Limb (tissue), 2 donors: ENCODE measurements around the gene PI4KA.
A peak's percentile ranks its signal among the peaks of the same experiment; 100 is the strongest.
"Not testable (repeated sequence)": the region's sequence is repeated elsewhere in the genome, so short reads cannot be mapped to it uniquely, and the experiment has no call there.

Experiments used
- DNase-seq, 2 donors: peaks; one replicate each; pipeline ENCODE4 v3.0.0-alpha.2; 2016; ENCODE audit errors: extremely low spot score in 2 of 2

Gene PI4KA

DNA sequence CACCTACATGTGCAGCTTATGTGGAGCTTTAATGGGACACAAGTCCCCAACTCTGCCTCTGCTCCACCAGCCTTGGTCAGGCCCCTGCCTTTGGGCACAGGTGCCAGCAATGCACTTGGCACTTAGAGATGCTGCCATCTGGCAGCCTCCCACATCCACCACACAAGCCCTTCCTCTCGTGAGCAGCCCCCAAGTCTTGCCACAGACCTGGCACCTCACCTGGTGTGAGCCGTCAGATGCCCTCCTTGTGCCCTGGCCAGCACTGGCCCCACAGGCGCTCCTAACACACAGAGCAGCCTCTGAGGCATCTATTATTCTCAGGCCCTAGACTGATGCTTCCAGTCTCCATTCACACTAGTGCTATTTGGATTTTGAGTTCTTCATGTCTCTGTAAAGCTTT lies 109.2 kb downstream of the PI4KA start:
- no peak for DNase-seq

DNA sequence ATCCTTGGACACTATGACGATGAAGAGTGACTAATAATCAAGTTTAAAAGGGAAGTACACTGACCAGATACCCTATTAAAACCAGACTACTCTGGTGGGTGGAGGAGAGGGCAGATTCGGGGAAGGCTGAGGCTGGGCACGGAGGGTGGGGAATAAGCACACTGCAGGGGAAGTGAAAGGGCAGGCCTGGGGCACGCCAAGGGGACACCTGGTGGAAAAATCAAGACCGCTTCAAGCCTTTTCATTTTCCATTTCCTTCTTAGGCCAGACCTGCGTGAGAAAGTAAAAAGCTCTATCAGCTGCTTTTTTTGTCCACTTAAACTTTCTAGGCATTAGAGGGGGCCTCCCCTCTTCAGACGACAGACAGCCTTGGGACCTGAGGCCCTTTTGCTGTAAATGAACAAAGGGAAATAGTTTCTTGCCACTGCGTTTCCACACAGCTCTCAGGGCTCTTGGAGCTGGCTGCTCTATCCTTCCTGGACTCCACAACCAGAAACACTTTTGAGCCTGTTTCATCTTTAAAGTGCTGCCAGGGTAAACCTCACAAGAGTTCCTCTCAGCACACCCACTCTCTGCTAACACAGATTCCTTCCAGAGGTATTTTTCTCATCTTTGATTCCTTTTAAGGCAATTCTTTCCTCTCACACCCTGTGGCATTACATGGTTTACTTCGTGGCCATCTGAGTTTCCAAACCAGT lies 109.7 kb downstream of the PI4KA start:
- DNase-seq, result peak in 1 of 2 donors; percentile 33

DNA sequence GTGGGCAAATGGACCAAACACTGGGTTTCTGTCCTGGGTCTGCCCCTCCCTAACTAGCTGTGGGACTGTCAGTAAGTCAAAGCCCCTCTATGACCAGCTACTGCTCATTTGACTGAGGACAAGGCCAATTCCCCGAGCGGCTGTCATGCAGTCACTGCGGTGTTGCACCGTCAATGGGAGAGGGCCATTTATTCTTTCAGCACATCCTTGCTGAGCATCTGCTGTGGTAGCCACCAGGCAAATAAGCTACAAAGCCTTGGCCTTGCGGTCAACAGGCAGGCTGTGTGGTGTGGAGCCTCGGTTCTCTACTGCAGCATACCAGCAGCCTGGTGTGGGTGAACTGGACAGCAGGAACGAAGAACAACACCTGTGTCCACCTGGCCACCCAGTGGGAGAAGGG lies 110.5 kb downstream of the PI4KA start:
- no peak for DNase-seq

DNA sequence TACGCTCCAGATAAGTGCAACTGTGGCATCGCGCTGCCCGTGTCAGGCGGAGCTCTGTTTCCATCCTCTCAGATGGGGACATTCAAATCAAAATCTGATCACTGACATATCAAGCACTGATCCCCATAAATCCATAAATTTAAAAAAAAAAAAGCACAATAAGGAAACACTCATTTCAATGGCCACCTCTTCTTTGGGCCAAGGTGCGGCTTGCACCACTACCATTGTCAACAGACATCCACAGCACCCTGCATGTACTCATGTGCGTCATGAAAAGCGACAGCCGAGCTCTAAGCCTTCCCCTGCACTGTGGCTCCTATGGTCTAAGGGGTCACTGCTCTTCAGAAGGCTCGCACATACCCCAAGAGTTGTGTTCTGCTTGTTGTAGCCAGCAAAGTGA lies 111.4 kb downstream of the PI4KA start:
- no peak for DNase-seq

DNA sequence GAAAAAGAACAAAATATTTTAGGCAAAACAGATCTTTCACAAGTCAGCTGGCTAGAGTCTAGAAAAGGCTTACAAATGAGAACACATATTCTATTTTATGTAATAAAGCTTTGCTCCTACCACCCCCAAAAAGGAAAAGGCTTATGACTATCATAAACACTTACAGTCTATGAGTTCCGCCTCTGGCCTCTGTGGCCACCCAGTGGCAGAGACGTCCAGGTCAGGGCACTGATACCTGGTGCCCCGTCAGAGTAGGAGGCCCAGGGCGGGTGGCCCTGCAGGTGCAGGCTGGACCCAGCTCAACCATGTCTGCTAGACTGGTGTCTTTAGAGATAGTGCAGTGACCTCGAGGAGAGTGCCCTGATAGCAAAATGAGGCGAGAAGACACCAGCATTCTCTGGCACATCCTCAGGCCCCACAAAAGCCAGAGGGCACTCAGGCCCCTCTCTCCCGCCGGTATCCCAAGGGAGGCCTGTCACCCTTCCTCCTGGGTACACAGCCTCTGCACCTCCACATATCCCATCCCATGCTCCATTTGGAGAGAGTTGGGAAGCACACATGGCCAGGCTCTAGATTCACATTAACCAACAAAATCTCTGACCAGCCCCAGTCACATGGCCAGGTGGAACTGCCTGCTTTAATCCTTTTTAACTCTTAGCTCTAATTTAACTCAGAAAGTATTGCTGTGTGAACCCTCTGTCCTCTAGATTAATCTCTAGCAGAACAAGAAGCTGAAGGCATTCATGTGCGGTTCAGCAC lies 112.0 kb downstream of the PI4KA start:
- no peak for DNase-seq

DNA sequence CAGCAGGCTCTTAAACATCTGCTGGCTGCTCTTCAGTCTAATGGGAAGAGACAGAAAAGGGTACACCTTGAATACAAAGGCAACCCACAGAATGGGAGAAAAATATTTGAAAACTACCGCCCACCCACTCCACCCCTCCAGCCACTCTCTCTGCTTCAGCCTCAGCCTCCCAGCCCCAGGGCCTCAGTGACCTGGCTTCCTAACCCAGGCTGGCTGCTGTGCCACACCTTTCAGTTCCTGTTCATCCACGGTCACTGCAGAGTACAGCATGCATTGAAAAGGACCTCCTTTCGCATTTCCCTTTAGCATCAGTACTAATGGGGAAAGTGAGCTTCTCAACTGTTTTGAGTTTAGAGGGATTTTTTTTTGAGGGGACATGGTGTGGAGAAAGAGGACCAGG lies 113.5 kb downstream of the PI4KA start:
- no peak for DNase-seq

DNA sequence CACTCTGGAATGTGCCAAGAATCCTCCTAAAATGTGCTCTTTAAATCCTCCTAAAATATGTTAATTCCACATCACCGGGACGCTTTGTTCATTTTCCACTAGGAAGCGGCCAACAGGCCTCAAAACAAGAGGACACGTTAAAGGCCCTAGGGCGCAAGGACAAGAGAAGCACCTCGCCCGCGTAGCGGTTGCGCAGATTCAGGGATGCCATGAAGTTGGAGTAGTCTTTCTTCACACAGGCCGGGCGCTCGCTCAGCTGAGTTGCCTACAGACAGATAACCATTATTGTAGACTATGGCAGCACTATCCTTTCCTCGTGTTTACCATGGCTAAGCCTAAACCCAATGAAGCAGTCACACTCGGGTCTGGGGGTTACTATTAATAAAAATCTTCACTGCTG lies 114.2 kb downstream of the PI4KA start:
- DNase-seq, result no peak

DNA sequence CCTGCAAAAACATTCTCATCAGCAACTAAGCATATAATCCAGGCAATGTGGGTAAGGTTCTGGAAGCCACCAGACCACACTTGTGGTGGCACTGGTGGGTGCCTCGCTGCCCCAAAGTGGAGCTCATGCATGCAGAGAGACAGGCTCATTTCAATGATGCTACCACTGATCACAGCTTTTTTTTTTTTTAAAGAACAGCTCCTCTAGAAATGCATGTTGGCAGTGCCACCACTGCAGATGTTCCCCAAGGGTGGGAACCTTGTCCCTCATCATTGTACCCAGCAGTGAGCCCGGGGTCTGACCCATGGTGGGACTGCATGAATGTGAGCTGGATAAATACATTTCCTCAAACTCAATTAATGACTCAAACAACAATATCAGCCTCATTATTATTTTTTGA lies 115.8 kb downstream of the PI4KA start:
- no peak for DNase-seq

DNA sequence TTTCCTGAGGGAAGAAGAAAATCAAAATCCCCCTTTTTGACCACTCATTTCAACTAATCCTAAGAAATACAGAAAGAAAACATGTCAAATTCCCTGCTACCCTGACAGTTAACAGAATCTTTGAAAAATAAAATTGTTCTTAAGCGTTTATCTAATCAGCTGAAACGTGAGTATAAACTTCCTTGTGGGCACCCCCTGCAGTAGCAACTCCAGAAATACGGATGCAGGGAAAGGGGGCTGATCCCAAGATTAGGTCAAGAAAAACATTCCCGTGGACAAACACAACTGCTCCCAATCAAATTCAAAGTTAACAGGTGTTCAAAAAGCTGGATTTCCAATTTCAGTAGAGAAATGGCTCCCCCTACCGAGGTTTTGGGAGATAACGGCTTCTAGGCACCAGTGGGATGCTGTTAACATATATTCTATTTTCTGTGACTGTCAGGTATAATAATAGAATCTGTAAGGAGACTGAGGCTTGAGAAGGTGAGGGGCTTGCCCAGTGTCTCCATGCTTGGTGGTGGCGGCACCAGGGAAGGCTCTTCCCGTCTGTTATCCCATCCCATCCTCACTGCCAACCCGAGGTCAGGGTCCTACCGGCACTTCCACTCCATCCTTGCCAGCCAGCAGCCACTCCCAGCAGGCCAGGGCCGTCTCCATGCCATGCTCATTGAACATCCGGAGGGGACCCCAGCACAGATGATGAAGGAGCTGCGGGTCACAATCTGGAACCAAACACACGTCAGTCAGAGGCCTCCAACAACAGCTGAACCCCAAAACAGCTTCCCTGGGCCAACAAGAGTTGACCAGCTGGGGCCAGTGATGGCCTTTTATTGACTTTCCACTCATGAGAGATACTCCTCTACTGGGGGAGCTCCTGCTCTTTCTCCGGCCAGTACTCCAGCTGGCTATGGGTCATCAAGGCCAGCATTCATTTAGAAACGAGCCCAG lies 116.7 kb downstream of the PI4KA start:
- DNase-seq, result peak; percentile 47 to 51

DNA sequence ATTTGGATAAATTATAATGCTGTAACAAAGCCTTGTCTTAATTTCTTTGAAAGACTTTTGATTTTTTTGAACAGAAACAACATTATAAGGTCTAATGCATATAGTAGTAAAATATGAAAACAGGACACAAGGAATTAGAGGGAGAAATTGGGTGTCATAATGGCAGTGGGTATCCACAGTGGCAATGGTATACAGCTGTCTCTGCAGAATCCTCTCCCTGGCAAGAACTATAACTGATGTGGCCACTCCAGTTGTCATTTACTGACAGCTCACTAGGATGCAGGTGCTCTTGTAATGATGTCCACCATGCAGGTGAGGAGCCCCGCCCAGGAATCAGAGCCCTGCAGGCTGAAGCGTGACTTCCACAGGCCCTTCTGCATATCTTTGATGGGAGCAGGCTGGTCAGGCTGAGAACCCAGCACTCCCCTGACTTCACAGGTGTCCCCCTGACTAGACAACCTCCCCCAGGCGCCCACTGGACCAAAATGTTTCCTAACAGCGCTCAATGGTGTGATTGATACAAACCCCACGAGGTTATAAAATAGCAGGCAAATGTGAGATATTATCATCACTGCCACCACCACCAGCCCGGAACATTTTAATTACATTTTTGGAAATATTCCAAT lies 117.5 kb downstream of the PI4KA start:
- no peak for DNase-seq

DNA sequence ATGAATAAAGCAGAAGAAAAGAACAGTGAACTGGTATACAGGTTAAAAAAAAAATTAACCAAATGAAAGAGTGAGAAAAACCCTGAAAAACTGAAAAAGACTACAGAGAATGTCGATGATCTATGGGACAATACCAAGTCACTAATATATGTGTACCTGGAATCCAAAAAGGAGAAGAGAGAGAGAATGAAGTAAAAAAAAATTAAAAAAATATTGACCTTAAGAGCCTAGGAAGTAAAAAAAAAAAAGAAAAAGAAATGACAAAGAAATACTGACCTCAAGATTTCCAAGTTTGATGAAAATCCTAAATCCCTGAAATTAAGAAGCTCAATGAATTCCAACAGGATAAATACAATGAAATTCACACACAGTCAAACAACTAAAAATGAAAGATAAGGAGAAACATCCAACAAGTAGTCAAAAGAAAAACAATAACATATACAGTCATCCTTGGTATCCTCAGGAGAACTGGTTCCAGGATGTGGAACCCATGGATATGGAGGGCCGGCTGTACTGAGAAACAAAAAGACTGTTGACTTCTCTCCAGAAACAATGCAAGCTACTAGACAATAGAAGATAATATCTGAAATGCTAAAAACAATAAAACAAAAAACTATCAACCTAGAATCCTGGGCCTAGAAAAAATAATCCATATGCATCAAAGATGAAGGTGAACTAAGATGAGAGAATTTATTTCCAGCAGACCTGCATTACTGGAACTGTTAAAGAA lies 118.2 kb downstream of the PI4KA start:
- DNase-seq, result no peak

DNA sequence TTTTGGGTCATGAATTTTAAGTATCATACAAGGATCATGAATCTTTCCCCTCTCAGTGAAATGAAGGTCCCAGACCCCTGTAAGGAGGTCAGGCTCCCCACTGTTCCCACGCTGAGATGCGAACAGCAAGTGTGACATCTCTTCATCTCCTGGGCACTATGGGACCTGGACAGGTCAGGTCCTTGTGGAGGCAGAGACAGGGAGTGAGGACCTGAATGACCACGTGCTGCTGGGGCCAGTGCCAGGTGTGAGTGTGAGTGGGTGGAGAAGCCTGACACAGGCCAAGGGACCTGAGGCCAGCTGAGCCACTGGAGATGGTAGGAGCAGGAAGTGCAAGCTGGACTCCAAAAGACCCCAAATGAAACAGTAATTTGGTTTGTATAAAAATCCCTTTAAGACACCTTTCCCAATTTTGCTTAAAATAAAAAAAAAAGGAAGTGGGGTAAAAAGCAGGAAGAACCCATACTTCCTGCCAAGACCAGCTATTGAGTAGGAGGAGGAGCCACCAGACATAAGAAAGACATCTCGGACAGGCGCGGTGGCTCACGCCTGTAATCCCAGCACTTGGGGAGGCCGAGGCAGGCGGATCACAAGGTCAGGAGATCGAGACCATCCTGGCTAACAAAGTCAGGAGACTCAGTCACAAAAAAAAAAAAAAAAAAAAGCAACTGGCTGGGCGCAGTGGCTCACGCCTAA lies 120.1 kb downstream of the PI4KA start:
- DNase-seq, result no peak

DNA sequence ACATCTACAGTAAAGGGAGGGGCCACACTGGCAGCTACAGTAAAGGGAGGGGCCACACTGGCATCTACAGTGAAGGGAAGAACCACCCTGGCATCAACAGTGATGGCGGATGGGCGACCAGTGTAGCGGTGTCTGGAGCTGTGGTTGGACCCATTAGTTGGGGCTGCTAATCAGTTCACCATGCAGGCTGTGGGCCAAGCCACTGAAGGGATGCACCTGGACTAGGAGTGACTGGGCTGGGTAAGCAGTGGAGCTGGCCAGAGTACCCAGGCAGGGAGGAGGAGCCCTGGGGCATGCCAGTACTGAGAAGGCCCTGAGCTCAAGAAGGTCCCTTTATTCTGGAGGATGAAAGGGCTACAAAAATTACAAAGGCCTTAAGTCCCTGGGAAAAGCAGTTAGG lies 121.7 kb downstream of the PI4KA start:
- DNase-seq, result not testable (repeated sequence)

DNA sequence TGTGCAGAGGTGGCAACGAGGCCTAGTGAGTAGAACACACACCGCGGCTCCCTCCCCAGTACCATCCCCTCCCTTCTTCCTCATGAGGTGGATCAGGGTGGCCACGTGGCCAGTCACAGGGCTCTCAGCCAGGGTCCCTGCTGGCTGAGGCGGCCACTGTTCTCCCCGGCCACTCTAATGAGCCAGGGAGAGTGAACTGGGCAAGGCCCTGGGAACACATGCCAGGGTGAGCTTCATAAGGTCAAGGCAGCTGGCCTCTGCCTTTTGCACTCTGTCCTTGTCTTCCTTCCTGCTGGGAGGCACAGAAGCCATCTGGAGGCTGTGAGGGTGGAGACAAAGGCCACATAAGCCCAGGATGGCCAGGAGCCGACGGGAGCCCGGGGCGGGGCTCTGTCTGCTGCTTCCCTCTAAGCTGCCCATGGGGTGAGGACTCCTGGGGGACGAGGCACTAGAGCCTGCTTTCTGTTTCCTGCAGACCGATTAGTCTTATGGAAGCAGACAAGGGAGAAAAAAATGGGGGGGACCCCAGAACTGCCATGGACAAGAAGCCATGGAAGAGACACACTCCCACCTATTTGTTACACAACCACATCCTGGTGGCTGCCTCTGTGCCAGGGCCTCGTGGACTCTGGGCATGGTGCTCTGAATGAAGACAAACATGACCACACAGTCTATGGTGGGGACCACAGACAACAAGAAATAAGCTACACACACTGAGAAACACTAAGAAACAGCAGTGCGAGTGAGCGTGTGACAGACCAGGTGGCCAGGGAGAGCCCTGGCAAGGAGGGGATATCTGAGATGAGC lies 123.1 kb downstream of the PI4KA start:
- DNase-seq, result not testable (repeated sequence)

DNA sequence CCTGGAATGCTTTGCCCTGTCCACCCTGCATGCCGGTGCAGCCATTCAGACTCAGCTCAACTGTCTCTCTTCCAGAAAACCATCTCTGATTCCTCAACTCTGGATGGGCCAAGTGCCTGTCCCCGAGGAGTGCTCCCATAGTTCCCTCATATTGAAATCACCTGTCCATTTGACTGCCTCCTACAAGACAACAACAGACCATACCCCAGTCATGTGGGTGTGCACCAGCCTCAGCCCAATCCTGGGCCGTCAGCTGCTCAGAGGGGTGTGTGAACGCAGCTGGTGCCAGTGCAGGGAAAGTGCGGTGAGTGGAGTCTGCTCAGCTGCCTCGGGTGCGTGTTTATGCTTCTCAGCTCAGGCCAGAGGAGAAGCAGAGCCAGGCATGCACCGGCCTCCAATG lies 126.2 kb downstream of the PI4KA start:
- not testable (repeated sequence) for DNase-seq

DNA sequence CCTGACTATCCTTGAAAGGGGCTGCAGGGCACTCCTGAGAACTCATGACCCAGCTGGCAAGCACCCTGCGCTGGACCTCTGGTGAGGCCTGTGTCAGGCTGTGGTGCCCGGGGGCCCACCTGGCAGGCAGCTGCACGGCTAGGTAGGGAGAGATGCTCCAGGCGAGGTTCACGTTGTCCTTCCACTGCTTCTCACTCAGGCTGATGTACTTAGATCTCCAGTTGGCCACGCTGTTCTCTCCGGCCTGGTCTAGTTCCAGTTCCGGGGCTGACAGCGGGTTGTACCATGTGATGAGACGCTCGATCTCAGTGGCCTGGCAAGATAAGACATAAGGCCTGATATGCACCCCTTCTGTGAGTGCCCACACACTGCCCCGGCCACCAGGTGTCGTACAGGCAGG lies 129.4 kb downstream of the PI4KA start:
- no peak for DNase-seq

DNA sequence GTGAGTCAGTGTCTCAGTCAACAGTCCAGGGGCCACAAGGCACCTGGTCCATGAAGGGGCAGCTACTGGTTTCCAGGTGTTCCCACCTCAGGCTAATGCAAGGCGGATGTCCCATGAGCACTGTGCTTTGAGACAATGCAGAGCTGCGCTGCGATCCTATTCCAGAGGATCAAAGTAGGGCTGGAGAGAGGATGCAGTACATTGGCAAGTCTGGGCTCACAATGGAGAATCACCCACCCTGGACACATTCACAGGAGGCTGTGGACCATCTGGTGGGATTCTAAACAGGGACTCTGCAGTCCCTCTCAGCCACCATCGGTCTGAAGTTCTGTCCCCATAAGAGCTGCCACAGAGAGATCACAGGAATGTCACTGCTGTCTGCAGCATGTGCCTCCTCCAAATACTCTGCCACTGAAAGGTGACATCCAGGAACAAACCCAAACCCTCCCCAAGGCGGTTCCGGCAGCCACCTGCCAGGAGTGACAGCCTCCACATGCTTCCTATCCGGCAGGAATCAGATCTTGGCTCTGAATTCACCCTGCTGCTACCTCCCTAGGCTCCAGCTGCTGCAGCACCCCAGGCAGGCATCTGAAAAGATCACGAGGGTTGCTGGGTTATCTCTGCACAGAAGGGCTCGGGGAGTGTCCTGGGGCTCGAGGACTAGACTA lies 130.0 kb downstream of the PI4KA start:
- DNase-seq, result no peak

DNA sequence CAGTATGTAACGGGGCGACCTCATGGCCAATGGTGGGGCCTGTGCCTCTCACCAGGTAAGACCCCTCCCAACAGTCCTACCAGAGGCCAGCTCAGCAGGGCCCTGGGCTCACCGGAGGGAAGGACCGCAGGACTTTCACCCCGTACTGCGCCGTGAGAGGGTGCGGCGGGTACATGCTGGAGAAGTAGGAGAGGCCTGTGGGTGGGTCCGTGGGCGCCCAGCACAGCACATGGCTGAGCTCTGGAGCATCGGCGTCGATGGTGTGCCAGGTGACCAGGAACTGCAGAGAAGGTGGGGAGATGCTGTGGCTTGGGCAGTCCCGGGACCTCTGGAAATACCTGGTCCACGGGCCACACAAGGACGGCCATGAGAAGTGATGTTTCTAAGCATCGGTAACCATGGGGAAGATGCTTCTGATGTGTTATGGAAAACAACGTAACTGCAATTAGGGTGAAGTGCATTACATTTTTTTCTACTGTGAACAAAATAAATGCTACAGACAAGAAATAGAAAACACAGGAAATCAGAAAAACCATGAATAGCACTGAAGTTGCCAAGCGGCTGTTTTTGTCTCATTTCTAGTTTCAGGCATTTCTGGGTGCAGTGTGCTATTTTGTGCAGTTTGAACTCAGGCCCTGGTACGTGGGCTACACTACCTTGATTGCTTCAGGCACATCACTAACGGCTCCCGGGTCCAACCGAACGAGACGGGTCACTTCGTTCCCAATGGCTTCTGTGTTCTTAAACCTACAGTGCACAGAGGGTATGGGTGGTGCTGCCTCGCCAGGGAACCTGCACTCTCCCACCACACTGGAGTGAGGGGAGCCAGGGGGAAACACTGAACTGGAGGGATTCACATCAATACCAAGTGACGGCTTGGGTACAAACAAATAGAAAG lies 131.2 kb downstream of the PI4KA start:
- no peak for DNase-seq
